Measurements from ENCODE around the gene OR14A16. TPM values are rescaled to one million over a fixed set of nuclear protein-coding genes. Genes with fewer than 3 reads are reported as not detected.

The OR14A16 gene
- total and polyA plus RNA-seq, 2 of the 4 experiments (the other 2 are of a cell fraction): not detected

DNA sequence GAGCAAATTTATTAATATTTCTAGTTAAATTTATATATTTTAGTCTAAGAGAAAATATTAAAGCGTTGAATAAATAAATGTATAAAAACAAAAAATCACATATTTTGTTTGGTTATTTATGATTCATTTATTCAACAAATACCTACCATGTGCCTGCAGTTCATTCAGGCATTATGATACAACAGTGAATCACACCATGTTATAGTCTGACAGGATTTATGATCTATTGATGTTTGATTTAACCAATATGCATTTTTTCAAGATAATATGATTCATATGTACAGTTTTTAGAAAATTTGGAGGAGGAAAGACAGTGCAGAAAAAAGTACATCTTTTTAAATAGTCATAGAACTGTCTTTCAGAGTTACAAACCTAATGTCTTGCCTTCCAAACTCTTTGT lies 25.7 kb upstream of the OR14A16 start:
- TF ChIP-seq, protein P1, sequence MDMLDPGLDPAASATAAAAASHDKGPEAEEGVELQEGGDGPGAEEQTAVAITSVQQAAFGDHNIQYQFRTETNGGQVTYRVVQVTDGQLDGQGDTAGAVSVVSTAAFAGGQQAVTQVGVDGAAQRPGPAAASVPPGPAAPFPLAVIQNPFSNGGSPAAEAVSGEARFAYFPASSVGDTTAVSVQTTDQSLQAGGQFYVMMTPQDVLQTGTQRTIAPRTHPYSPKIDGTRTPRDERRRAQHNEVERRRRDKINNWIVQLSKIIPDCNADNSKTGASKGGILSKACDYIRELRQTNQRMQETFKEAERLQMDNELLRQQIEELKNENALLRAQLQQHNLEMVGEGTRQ (IDR thresholded peaks at IDR 0.05; ENCODE audit: low read depth, low read length): no peak
- no peak for TF ChIP-seq BHLHE40 (IDR thresholded peaks at IDR 0.05; ENCODE audit: low read depth, low read length)
- TF ChIP-seq RCOR1 (IDR thresholded peaks at IDR 0.05; ENCODE audit: insufficient replicate concordance, low read length): no peak
- no peak for TF ChIP-seq SMC3 (IDR thresholded peaks at IDR 0.05; ENCODE audit: low read depth, low read length)
- TF ChIP-seq MAZ (IDR thresholded peaks at IDR 0.05; ENCODE audit: borderline replicate concordance, low read depth, low read length): no peak
- no peak for TF ChIP-seq CEBPB (IDR thresholded peaks at IDR 0.05; ENCODE audit: low read depth, low read length)
- TF ChIP-seq CTCF (conservative IDR thresholded peaks at IDR 0.05; ENCODE audit: low read depth, low read length): no peak
- TF ChIP-seq, protein P2, sequence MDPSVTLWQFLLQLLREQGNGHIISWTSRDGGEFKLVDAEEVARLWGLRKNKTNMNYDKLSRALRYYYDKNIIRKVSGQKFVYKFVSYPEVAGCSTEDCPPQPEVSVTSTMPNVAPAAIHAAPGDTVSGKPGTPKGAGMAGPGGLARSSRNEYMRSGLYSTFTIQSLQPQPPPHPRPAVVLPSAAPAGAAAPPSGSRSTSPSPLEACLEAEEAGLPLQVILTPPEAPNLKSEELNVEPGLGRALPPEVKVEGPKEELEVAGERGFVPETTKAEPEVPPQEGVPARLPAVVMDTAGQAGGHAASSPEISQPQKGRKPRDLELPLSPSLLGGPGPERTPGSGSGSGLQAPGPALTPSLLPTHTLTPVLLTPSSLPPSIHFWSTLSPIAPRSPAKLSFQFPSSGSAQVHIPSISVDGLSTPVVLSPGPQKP (IDR thresholded peaks at IDR 0.05; ENCODE audit: borderline replicate concordance, low read depth, low read length): no peak
- TF ChIP-seq RAD21 (IDR thresholded peaks at IDR 0.05; ENCODE audit: low read length): no peak
- no peak for TF ChIP-seq RFX5 (IDR thresholded peaks at IDR 0.05; ENCODE audit: low read depth, low read length)
- no peaks in the 10 kb centered on the region for H3K36me3 ChIP-seq (ENCODE audit: control insufficient read depth, insufficient read depth, low read length)
- H3K4me2 ChIP-seq (ENCODE audit: low read depth, low read length): no peak overlapping the region
- no peak for DNase-seq
- ATAC-seq (ENCODE audit: low read depth): no peak
- dilution Hi-C loops (cut with HindIII; ENCODE audit: low sequenced_read_pairs, unreplicated experiment) (no loop called here), in situ Hi-C loops (cut with MboI; ENCODE audit: low sequenced_read_pairs) (no loop called here), intact Hi-C loops (cut with micrococcal nuclease) (no loop called here)
- H4K91ac ChIP-seq (ENCODE audit: insufficient read depth, low read depth, low read length): no peak overlapping the region
- H3K56ac ChIP-seq (ENCODE audit: extremely low read depth, insufficient read depth, low read length): no peak overlapping the region
- H3K14ac ChIP-seq (replicated peaks; ENCODE audit: low read depth, low read length): no peak overlapping the region
- H2AK5ac ChIP-seq (ENCODE audit: low read depth, low read length): no peak overlapping the region
- no peak overlapping the region for H2BK15ac ChIP-seq (ENCODE audit: low read depth, low read length)
- no peak overlapping the region for H3K4ac ChIP-seq (ENCODE audit: low read depth, low read length)
- H3K9me3 ChIP-seq (ENCODE audit: control insufficient read depth, insufficient read depth, low read length): peaks cover 14% of the 10 kb centered on the region; the same call in 1 of the 2 replicates
- no peak overlapping the region for H3K27ac ChIP-seq (ENCODE audit: insufficient read depth, low read length)
- H2BK5ac ChIP-seq (ENCODE audit: low read depth, low read length, poor library complexity, severe bottlenecking): no peak overlapping the region
- no peaks in the 10 kb centered on the region for H3K79me1 ChIP-seq (ENCODE audit: low read depth in 1 of 2, low read length in 2 of 2)
- ChIA-PET POLR2A (ENCODE audit: unreplicated experiment) (no interaction called here), CTCF (no interaction called here)
- H2AK9ac ChIP-seq (replicated peaks; ENCODE audit: low read depth, low read length, poor library complexity): no peak overlapping the region
- no peaks in the 10 kb centered on the region for H3K9me1 ChIP-seq (ENCODE audit: insufficient read depth, low read length)
- no peak overlapping the region for H4K8ac ChIP-seq (ENCODE audit: low read depth in 2 of 2, low read length in 2 of 2)
- no peak overlapping the region for H2AFZ ChIP-seq (replicated peaks; ENCODE audit: low read length, poor library complexity)
- H2BK120ac ChIP-seq (ENCODE audit: low read depth, low read length): no peak overlapping the region
- H3K9ac ChIP-seq (ENCODE audit: low read depth, low read length): no peak overlapping the region
- WGBS, 2 experiments (ENCODE audit: extremely low coverage in 2 of 2, insufficient read length in 1 of 2): no CpG with 5 or more reads among the region's 1 CpG
- no peak overlapping the region for H2BK20ac ChIP-seq (ENCODE audit: low read depth, low read length)
- BruUV-seq (replicated peaks): no TSS peak
- no peaks in the 10 kb centered on the region for H3K27me3 ChIP-seq (ENCODE audit: control insufficient read depth, insufficient read depth, low read length)
- no peaks in the 10 kb centered on the region for H4K20me1 ChIP-seq (ENCODE audit: insufficient read depth, low read length)
- no peak overlapping the region for H3K23ac ChIP-seq (ENCODE audit: low read depth, low read length)
- H3K18ac ChIP-seq (ENCODE audit: low read depth, low read length): no peak overlapping the region
- H4K5ac ChIP-seq (ENCODE audit: low read depth, low read length): no peak overlapping the region
- H3K4me1 ChIP-seq (ENCODE audit: control insufficient read depth, insufficient read depth, low read length): no peaks in the 10 kb centered on the region
- no peak overlapping the region for H3K4me3 ChIP-seq (ENCODE audit: insufficient read depth, low read depth, low read length)

Data from IMR-90 (cell line).